ENCODE measurements around the gene GRM4.
A peak's percentile ranks its signal among the peaks of the same experiment; 100 is the strongest.

GRM4 gene

DNA sequence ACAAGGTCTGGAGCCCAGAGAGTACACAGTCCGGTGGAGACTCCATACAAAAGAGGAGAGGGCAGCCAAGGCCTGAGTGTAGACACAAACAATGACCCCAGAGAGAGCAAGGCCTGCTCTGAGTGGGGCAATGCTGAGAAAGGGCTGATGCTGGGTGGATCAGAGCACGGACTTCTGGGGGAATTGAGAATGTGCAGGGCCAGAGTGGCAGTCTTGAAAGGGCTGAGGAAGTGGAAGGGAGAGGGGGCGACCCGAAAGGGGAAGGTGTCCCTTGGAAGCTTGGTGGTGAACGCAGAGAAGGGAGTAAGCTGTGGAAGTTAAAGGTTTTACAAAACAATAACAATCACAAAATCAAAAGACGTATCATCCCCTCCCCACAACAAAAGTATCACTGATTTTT lies 12.0 kb upstream of the GRM4 start:
- no peak for DNase-seq (ENCODE audit: low read depth, low spot score)

DNA sequence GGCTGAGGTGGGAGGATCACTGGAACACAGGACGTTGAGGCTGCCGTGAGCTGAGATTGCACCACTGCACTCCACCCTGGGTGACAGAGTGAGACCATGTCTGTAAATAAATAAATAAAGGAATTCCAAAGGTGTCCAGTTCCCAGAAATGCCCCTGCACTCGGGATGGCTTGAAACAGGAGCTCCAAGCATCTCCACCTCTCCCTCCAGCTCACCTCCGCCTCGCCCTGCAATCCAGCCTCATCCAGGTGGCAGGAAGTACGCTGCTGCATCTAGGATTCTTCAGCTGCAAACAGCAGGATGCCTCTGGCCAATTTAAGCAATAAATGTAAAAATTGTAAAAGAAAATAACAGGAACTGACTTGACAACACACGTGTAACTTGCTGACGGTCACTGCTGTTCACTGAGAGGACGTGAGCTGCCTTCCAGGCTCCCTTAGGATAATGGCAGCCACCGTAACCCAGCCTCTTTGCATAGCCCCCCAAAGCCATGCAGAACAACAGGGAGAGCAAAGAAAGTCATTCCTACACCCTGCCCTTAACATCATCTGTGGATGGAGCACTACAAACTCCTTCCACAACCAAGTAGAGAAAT lies 11.4 kb upstream of the GRM4 start:
- DNase-seq (ENCODE audit: low read depth, low spot score): no peak

DNA sequence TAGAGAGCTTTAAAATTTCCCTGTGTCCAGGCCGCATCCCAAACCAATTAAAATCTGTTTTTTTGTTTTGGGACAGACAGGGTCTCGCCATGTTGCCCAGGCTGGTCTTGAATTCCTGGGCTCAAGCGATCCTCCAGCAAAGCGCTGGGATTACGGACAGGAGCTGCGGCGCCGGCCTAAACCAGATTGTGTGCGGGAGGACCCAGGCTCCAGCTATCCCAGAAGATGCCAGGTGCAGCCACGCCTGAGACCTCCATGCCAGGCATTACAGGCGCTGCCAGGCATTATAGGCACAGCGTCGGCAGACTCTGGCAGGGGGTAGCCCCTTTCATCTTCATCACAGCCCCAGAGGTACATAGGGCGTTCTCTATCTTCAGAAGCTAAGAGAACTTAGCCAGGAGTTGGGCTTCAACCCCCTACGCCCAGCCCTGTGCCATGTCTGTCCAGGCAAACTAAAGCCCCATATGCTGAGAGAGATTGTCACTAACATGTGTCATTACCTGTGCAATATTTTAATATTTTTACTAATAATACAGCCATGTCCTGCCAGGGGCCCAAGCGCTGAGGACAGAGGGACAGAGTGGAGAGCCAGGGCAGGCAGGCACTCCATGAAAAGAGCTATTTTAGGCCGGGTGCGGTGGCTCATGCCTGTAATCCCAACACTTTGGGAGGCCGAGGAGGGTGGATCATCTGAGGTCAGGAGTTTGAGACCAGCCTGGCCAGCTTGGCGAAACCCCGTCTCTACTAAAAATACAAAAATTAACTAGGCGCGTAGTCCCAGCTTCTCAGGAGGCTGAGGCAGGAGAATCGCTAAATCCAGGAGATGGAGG lies 9.8 kb upstream of the GRM4 start:
- no peak for DNase-seq (ENCODE audit: low read depth, low spot score)

DNA sequence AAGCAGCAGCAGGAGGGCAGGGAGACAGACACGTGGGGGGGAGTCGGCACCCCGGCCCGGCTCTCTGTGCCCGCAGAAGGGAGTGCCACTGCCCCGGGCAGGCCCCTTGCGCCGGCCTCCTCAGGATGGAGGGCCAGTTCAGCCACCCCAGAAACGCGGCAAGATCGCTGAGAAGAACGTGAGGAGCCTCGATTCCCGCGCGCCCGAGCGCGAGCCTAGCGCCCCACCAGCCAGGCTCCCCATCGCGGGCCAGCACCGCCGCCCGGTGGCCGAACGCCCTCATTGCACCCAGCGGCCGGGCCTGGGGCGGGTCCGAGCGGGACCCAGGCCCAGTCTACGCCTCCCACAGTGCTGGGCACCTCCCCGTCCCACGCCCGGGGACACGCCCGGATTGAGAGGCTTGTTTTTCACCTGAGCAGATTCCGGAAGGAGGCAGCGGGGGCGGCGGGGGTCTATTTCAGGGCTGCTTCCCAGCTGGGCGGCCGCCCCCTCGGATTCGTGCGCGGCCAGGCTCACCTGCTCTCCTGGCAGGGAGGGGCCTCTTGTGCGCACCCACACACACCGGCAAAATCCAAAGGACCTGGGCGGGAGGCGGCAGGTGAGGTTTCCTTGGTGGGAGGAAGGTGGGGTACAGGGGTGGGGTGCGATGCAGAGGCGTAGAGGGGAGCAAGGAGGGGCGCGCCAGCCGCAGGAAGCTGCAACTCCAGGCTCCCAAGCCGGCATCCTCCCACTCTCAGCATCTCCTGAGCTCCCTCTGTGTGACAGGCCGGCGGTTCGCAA lies 9.0 kb upstream of the GRM4 start:
- DNase-seq (ENCODE audit: low read depth, low spot score): peak; percentile 83

DNA sequence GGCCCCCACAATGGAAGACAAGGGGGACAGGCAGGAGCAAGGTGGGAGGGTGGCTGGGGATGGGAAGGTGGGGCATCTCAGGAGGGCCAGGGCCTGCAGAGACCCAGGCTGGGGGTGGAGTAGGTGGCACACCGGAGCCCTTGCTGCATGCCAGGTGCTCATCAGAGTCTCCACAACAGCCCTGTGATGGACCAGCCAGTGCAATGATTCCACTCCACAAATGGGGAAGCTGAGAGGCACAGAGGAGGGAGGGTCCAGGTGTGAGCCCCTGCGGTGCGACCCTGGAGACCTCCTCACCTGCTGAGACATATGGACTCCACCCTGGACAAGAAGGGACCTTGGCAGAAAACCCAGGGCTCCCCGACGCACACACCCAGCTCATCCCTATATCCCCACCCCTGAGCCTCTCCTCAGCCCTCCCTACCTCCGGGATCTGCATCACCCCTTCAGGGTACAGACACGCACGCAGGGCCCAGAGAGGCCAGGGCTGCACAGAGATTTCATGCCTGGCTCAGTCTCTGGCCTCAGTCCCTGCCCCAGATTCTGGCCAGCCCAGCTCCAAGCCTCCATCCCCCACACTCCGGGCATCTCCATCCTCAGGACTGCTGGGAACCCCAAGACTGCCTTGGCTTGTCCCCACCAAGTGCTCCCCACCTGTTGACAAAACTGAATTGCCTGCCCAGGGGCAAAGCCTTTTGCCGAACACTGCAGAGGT lies 7.1 kb upstream of the GRM4 start:
- DNase-seq (ENCODE audit: low read depth, low spot score): no peak

DNA sequence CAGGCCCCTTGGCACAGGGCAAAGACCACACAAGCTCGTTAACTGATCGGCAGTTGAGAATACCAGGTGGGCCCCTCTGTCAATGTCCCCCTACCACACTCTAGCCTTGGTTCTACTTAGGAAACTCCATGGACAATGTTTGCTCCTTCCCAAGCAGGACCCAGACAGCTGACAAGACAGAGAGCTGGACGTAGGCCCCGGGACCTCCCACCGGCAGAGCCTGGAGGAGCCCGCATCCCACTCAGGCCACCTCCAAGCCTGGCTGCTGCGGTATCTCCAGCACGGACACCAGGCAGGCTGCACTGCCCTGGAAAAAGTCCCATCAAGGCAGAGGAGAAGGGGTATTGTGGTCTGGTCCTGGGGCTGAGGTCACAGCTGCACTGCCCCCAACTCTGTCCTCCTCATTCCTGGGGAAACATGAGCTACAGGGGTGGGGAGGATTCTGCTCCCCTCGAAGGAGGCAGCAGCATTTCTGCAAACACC lies 6.2 kb upstream of the GRM4 start:
- DNase-seq (ENCODE audit: low read depth, low spot score): no peak

DNA sequence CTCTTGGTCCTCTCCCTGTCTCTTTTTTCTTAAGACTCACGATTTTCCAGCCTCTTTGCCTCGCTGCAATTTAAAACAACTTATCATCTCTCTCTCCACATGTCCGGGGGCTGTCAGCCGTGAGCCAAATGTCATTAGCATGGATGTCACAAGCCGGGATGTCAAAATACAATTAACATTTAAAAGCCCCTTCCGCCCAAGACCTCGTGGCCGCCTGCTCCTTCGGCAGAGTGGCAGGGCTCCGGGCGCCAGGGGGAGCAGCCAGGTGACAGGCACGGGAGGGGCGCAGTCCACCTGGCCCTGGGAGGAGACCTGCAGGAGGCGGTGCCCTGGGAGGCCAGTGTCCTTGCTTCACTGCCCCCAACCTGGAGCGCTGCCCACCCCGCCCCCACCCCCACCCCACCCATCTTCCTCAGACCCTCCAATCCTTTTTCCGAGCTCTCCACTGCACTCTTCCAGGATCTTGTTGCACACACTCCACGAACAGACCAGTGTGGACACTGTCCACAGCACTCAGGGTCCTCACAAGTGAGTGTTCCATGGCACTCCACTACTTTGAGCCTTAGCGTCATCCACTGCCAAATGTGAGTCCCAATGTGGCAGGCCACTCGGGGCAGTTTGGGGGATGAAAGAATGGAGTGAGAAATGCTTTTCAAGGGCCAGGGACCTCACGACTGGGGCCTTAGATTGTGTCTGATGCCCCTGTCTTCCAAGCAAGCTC lies 5.6 kb upstream of the GRM4 start:
- peak; percentile 70 for DNase-seq (ENCODE audit: low read depth, low spot score)

DNA sequence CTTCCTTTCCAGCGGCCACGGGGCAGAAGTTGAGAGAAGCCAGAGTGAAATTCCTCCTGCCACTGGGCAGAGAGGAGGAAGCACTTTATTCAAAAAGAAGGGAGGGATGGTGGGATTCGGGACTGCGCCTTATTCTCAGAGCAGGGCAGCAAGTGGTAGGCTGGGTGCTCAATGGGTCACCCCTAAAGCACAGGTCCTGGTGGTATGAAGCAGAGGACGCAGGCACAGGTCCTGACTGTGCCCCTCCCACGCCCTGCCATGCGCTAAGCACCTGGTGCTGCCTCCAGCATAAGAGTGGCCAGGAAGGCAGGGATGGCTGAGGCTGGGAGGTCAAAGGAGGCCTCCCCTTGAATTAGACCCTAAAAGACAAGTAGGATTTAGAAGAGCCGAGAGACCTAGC lies 4.9 kb upstream of the GRM4 start:
- DNase-seq (ENCODE audit: low read depth, low spot score): no peak

DNA sequence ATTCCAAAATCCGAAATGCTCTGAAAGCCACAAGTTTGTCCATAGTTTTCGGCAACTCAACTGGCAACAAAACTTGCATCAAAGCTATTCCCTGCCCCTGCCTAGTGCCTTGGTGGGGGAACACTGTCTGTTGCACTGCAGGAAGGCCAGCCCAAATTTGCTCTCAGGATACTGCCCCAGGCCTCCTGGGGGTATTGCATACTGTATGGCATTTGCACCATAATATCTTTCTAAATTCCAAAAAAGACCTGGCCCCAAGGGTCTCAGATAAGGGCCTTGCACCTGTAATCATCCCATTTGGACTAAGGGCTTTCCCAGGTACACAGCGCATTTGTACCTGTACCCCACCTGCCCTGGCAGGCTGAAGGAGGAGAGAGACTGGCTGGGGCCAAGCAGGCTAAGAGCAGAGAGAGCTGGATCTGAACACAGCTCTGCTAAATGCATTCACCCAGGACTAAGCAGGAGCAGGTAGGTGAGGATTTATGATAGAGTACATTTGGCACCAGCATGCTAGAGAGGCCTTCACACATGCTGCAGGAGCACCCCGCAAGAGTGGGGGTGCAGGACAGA lies 4.0 kb upstream of the GRM4 start:
- peak; percentile 59 for DNase-seq (ENCODE audit: low read depth, low spot score)

DNA sequence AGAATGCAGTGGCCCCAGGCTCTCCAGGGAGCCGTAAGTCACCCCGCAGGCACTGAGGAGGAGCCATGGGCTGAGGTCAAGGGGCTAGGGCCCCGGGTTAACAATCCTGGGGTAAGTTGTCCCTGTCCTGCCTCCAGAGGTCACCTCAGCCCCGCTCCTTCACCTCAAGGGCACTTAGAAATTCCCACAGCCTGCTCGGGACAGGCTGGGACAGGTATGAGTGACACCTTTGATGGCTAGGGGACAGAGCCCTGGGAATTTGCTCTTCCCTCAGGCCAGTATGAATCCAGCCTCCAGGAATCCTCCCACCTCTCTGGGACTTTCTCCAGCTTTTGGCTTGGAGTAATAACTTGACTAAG lies 3.5 kb upstream of the GRM4 start:
- peak; percentile 70 for DNase-seq (ENCODE audit: low read depth, low spot score)

DNA sequence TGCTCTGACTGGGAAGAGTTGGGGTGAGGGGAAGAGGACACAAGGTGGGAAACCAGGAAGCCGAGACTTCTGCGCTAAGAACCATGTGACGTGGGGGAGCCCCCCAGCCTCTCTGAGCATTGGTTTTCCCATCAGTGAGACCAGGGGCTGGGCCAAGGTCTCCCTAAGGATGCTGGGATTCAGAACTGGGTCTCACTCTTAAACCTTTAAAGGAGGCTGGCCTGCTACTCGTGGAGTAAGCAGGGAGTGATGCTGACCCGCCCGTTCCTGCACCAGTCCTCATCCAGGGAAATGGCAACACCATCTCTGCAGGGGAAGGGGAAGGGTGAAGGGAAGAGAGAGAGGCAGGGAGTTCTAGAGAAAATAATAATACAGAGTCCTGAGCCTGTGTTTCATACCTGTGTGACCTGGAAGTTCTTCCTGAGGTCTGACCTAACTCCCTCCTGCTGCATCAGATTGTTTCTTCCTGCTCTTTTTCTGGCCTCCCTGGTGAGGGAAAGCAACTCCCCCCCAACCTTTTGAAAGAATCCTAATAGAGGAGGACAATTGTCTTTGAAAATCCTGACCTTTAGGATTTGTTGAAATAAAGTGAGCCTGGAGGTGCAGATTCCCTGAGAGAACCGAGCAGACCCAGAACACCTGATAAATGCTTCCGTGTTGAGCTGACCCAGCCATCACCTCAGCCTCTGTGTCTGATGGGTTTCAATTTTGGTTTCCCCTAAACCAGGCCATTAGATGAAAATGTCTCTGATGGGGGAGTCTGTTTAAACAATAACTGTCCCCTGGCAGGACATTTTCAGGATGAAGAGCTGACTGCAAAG lies 3.0 kb upstream of the GRM4 start:
- DNase-seq (ENCODE audit: low read depth, low spot score): no peak

DNA sequence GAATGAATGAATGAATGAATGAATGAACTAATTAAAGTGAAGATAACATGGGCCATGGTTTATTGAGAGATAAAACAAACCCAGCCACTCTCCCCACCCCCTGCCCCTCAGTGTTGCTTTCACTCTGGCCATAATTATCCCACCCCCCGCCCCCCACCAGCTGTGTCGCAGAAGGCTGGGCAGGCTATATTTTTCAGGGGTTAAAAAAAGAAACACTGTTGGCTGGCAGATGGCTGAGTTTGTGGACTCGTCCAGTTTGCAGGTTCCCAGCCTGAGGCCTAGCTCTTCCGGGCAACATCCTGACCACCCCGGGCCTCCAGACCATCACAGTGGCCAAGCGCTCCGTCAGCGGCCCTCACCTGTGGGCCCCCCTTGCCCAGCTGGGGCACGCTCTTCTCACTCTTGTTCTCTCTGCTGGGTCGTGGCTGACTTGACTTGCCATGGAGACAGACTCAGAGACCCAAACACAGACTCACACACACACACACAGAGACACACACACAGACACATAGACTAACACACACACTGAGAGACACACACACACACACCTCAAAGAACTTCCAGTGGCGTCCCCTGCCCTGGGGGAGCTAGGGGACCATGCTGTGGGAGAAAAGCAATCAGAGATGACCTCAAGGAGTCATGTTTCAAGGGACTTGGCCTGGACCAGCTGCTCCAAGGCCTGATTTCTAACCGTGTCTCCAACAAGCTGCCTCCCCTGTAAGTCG lies 2.2 kb upstream of the GRM4 start:
- DNase-seq (ENCODE audit: low read depth, low spot score): peak; percentile 50

DNA sequence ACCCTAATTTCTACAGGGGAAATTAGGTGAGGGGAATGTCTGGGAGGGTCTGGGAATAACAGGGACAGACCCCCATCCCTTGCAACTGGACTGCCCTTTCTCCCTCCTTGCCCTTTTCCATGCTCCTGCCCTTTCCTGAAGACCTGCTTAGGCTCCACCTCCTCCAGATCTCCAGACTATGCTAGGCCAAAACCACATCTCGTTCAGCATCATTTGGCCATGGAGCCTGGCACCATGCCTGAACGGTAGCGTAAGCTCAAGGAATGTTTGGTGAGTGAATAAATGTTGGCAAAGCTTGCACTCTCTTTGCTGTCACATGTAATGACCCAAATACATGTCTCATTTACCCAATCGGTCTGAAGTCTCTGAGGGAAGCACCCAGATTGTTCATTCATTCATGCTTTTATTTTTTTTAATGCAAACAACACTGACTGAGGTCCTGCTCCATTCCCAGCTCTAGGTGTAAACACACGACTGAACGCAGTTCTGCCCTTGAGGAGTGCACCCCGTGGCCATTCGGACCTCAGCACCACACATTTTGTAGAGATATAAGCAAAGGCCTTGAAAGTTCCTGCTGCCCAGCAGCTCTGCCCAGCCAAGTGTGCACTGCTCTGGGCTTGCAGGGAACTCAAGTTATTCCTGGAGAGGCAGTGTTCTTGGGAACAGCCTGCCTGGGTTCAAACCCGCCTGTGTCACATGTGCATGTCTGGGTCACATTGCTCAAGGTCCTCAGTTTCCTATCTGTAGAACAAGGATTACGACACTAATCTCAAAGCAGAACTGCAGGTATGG lies 1.1 kb upstream of the GRM4 start:
- DNase-seq (ENCODE audit: low read depth, low spot score): no peak

DNA sequence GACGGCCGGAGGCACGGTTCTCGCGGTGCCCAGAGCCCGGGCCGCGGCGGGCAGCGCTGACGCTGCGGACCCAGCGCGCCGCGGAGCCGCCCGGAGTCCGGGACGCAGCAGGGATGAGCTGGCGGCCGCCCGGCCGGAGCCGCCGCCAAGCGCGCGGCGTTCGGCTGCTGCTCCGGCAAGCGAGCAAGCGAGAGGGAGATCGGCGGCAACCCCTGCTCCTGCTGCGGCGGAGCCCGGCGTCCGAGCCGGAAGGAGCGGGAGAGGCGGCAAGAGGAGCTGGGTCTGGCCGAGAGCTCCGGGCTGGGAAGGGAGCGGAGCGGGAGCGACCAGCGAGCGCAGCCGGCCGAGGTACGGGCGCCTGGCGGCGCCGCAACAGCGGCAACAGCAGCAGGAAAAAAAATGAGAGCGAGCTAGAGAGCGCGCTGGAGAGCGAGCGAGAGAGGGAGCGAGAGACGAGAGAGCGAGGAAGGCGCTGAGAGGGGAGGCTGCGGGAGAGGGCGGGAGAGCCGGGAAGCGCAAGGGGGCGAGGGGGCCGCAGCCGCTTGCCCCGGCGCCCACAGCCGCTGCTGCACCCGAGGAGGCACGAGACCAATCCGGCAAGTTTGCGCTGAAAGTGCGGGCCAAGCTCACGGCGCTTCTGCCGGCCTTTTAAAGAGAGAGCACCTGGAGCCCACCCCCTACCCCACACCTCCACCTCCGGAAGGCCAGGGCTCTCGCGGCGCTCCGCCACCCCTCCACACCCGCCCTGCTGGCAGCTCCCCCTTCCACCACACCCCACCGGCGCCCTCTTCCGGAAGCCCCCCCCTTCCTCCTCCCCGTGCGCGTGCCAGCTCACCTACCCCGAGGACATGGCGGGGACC lies 496 bp downstream of the GRM4 start:
- peak; percentile 78 for DNase-seq (ENCODE audit: low read depth, low spot score)

DNA sequence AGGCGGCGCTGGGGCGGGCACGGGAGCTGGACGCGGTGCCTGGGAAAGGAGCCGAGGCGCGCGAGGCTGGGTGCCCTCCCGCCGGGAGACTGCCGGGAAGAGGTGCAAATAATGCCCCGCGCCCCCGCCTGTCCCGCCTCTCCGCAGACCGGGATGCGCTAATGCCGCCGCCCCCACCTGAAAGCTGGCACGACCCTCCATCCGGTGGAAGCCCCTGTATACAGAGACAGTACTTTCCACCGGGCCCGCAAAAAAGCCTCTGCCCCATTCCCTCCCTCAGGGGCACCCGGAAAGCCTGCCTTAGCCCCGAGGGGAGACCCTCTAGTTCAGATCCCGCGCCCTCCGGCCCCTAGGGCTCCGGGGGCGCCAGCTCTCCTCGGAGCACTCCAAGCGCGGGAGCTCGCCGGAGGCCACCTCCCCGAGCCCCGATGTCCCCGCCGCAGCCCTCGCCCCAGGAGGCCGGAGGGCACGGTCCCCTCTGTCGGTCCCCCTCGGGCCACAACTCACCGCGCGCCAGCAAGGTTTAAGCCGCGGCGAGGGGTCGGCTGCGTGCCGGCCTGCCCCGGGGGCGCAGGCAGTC lies 1.2 kb downstream of the GRM4 start:
- no peak for DNase-seq (ENCODE audit: low read depth, low spot score)

DNA sequence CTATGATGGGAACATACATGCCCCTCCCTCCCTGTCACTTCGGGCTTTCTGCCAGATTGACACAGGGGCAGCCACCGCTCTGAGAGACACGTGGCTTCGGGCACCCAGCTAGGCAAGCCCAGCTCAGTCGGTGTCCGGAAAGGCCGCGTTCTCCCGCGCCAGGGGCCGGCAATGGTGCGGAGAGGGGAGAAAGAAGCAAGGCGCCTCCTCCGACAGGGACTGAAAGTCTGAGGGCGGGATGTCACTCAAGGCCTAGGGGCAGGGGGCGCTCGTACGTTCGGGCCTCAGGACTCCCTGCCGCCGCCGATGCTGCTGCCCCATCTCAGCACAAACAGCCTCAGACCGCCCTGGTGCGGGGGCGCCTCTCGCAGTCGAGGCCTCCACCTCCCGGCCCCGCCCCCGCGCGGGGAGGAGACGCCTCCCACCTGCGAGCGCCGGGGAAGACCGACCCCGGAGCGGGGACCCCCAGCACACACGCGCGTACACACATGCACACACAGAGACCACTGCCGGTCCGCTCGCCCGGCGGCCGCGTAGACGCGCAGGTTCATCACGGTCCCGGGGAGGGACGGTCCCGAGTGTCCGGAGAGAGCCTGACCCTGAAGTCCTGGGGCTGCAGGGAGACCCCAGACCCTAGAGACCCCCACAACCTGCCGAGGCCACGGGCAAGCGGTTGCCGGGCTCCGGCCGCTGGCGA lies 1.9 kb downstream of the GRM4 start:
- DNase-seq (ENCODE audit: low read depth, low spot score): peak; percentile 94

Data from ELF-1 (cell line).